HepG2 (cell line): Measurements from ENCODE around the gene NUP93. TPM values are rescaled to one million over a fixed set of nuclear protein-coding genes. Genes with fewer than 3 reads are reported as not detected.

Experiments
- ETV6 ChIP-seq: sonication (generic); formaldehyde crosslinking; conservative IDR thresholded peaks from 2 replicates; pipeline ENCODE4 v1.4.0; 2020; ENCODE audit warnings: missing genetic modification reagents
- HOXA3 ChIP-seq: sonication (generic); formaldehyde crosslinking; IDR thresholded peaks from 2 replicates; pipeline ENCODE4 v1.5.0; 2020; ENCODE audit warnings: missing genetic modification reagents
- IKZF4 ChIP-seq: sonication (generic); formaldehyde crosslinking; IDR thresholded peaks from 2 replicates; pipeline ENCODE4 v1.5.1; 2020; ENCODE audit warnings: borderline replicate concordance, mild to moderate bottlenecking, low read depth, missing genetic modification reagents; ENCODE audit errors: not compliant biosample characterization
- KAT8 ChIP-seq: IDR thresholded peaks from 2 replicates; pipeline ENCODE4 v1.6.1; 2016; ENCODE audit warnings: missing genetic modification reagents, missing compliant biosample characterization
- KMT2A ChIP-seq: sonication (generic); formaldehyde crosslinking; IDR thresholded peaks from 2 replicates; pipeline ENCODE4 v1.4.0; 2020; ENCODE audit warnings: missing genetic modification reagents
- NRL ChIP-seq: sonication (generic); formaldehyde crosslinking; IDR thresholded peaks from 2 replicates; pipeline ENCODE4 v1.5.0; 2020; ENCODE audit warnings: missing genetic modification reagents, mild to moderate bottlenecking, moderate library complexity, borderline replicate concordance
- PAF1 ChIP-seq: IDR thresholded peaks from 2 replicates; pipeline ENCODE4 v1.6.1; 2016; ENCODE audit warnings: missing genetic modification reagents, missing compliant biosample characterization
- PPARG ChIP-seq: conservative IDR thresholded peaks from 2 replicates; pipeline ENCODE4 v1.6.1; 2016; ENCODE audit warnings: missing biosample characterization, missing genetic modification reagents
- RCOR2 ChIP-seq: IDR thresholded peaks from 2 replicates; pipeline ENCODE4 v1.6.1; 2016; ENCODE audit warnings: missing biosample characterization, missing genetic modification reagents
- SP1 ChIP-seq, 2 experiments: fragments of 450-650 bp in 1 of 2; sonication (generic) in 1 of 2; formaldehyde crosslinking in 1 of 2; IDR thresholded peaks; 2 replicates each; pipeline versions ENCODE4 v1.4.0 to v1.6.1; 2016 to 2020; ENCODE audit warnings: missing genetic modification reagents in 1 of 2
- ZBTB7A ChIP-seq: sonication (generic); formaldehyde crosslinking; IDR thresholded peaks from 2 replicates; pipeline ENCODE4 v1.8.0; 2022; ENCODE audit warnings: mild to moderate bottlenecking, missing genetic modification reagents
- ZKSCAN5 ChIP-seq: sonication (generic); formaldehyde crosslinking; IDR thresholded peaks from 2 replicates; pipeline ENCODE4 v1.5.1; 2020; ENCODE audit warnings: mild to moderate bottlenecking, missing genetic modification reagents
- ZNF138 ChIP-seq: sonication (generic); formaldehyde crosslinking; IDR thresholded peaks from 2 replicates; pipeline ENCODE4 v1.5.0; 2020; ENCODE audit warnings: mild to moderate bottlenecking, low read depth, missing genetic modification reagents
- ZNF263 ChIP-seq: sonication (generic); formaldehyde crosslinking; IDR thresholded peaks from 2 replicates; pipeline ENCODE4 v1.4.0; 2020; ENCODE audit warnings: missing genetic modification reagents
- ZNF335 ChIP-seq: sonication (generic); formaldehyde crosslinking; IDR thresholded peaks from 2 replicates; pipeline ENCODE4 v1.4.0; 2020; ENCODE audit warnings: missing genetic modification reagents
- ZNF343 ChIP-seq: sonication (generic); formaldehyde crosslinking; IDR thresholded peaks from 2 replicates; pipeline ENCODE4 v1.4.0; 2020; ENCODE audit warnings: mild to moderate bottlenecking, missing genetic modification reagents
- ZNF510 ChIP-seq: sonication (generic); formaldehyde crosslinking; IDR thresholded peaks from 2 replicates; pipeline ENCODE4 v1.4.0; 2020; ENCODE audit warnings: low read depth, mild to moderate bottlenecking, missing genetic modification reagents
- polyA plus RNA-seq, 8 experiments: library from polyadenylated mRNA; depleted of rRNA in 3 of 8; stranded (reverse) in 7 of 8; unstranded in 1 of 8; fragments of >200 nt; fragmentation: Illumina TruSeq in 4 of 8; extraction: Trizol in 4 of 8; gene quantifications; 2 replicates each; pipeline versions ENCODE4 v1.2.1 to v1.2.3, GENCODE V29; 2011 to 2016; ENCODE audit warnings: low read depth in 4 of 8, missing spikeins in 1 of 8, mixed read lengths in 1 of 8; ENCODE audit not compliant: insufficient read depth in 1 of 8
- total RNA-seq, 5 experiments: library from RNA; depleted of rRNA; stranded (reverse); fragments of >200 nt; fragmentation: Illumina TruSeq; extraction: Trizol; gene quantifications; 2 replicates each; pipeline ENCODE4 v1.2.3, GENCODE V29; 2016; ENCODE audit warnings: low read depth in 1 of 5
- TF ChIP-seq, protein P1 (sequence below): sonication (generic); IDR thresholded peaks from 2 replicates; pipeline ENCODE4 v1.6.1; 2016; ENCODE audit warnings: low read depth, borderline replicate concordance
- TF ChIP-seq, protein P2 (sequence below): sonication (generic); formaldehyde crosslinking; IDR thresholded peaks from 2 replicates; pipeline ENCODE4 v1.4.0; 2020; ENCODE audit warnings: mild to moderate bottlenecking, missing genetic modification reagents
- TF ChIP-seq, protein P3 (sequence below): IDR thresholded peaks from 2 replicates; pipeline ENCODE4 v1.6.1; 2016; ENCODE audit warnings: missing compliant biosample characterization, missing genetic modification reagents, borderline replicate concordance
- TF ChIP-seq, protein P4 (sequence below): IDR thresholded peaks from 2 replicates; pipeline ENCODE4 v1.6.1; 2018; ENCODE audit warnings: missing genetic modification reagents
- TF ChIP-seq, protein P5 (sequence below): sonication (generic); formaldehyde crosslinking; IDR thresholded peaks from 2 replicates; pipeline ENCODE4 v1.4.0; 2020; ENCODE audit warnings: mild to moderate bottlenecking, missing genetic modification reagents, borderline replicate concordance

NUP93 gene
- total and polyA plus RNA-seq, 2 of the 13 experiments (the other 11 are each of a cell fraction or from before 2014, with no cell fraction given), result 58.5 to 140 TPM

DNA sequence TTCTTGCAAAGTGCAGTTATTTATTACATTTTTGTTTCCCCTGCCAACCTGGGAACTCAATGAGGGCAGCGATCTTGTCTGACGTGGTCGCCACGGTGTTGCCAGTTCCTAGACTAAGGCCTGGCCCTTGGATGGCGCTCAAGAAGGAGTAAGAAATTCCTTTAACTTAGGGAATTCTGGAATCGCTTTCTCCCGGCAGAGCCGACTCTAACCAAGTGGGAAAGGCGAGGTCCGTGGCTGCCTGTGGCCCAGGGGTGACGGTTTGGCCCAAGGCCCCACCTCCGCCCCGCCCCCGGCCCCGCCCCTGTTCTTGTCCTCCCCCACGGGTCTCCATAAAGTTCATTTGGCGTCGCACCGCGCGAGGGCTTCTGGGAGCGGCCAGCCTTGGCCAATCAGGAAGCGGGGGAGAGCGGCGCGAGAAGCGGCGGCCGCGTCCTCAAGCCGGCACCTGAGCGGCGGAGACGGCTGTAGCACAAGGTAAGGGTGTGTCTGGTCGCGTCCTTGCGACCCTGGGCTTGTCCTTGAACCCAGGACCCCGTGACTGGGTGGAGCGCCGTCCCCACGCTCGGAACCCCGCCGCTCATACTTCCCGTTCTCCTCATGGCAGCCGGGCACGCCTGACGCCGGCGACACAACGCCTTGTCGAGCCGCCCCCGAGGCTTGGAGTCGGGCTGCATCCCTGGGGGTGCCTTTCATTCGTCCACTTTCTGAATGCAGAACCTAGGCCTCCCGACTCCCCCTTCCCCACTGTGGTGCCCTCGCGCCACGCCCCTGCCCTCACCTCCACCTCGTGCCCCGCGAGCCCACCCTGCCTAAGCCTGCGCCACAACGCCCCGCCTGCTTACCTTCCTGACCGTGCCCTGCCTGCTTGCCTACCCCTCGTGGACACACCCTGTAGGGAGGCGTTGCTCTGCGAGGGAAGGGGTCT lies at the start of gene NUP93 (continued):
- peak; percentile 93 for TF ChIP-seq KAT8
- TF ChIP-seq, protein P1, sequence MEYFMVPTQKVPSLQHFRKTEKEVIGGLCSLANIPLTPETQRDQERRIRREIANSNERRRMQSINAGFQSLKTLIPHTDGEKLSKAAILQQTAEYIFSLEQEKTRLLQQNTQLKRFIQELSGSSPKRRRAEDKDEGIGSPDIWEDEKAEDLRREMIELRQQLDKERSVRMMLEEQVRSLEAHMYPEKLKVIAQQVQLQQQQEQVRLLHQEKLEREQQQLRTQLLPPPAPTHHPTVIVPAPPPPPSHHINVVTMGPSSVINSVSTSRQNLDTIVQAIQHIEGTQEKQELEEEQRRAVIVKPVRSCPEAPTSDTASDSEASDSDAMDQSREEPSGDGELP, result peak; percentile 40; the same call in 1 of the 2 replicates
- TF ChIP-seq ZNF263 (CRISPR knock-in tag), result peak; percentile 39; the same call in 1 of the 2 replicates
- 0 out of 2 replicates have a peak, but pooled peaks have one; percentile 71 for TF ChIP-seq ETV6 (CRISPR knock-in tag)
- TF ChIP-seq ZNF510 (CRISPR knock-in tag), result no peak
- TF ChIP-seq ZNF335 (CRISPR knock-in tag), result peak; percentile 78; the same call in 1 of the 2 replicates
- TF ChIP-seq, protein P2, sequence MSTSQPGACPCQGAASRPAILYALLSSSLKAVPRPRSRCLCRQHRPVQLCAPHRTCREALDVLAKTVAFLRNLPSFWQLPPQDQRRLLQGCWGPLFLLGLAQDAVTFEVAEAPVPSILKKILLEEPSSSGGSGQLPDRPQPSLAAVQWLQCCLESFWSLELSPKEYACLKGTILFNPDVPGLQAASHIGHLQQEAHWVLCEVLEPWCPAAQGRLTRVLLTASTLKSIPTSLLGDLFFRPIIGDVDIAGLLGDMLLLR, result peak; percentile 68
- TF ChIP-seq PPARG (CRISPR knock-in tag), result peak; percentile 30; the same call in 1 of the 2 replicates
- TF ChIP-seq ZNF138 (CRISPR knock-in tag), result no peak
- TF ChIP-seq SP1 (IDR thresholded peaks at IDR 0.05), result no peak
- peak; percentile 99 for TF ChIP-seq SP1 (CRISPR knock-in tag; IDR thresholded peaks at IDR 0.05)
- TF ChIP-seq, protein P3, sequence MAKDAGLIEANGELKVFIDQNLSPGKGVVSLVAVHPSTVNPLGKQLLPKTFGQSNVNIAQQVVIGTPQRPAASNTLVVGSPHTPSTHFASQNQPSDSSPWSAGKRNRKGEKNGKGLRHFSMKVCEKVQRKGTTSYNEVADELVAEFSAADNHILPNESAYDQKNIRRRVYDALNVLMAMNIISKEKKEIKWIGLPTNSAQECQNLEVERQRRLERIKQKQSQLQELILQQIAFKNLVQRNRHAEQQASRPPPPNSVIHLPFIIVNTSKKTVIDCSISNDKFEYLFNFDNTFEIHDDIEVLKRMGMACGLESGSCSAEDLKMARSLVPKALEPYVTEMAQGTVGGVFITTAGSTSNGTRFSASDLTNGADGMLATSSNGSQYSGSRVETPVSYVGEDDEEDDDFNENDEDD (CRISPR knock-in tag), result peak; percentile 95
- TF ChIP-seq, protein P4, sequence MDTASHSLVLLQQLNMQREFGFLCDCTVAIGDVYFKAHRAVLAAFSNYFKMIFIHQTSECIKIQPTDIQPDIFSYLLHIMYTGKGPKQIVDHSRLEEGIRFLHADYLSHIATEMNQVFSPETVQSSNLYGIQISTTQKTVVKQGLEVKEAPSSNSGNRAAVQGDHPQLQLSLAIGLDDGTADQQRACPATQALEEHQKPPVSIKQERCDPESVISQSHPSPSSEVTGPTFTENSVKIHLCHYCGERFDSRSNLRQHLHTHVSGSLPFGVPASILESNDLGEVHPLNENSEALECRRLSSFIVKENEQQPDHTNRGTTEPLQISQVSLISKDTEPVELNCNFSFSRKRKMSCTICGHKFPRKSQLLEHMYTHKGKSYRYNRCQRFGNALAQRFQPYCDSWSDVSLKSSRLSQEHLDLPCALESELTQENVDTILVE (CRISPR knock-in tag), result 0 out of 2 replicates have a peak, but pooled peaks have one; percentile 35
- no peak for TF ChIP-seq RCOR2 (CRISPR knock-in tag)
- TF ChIP-seq ZBTB7A (CRISPR knock-in tag), result peak; percentile 88
- TF ChIP-seq ZNF343 (CRISPR knock-in tag), result peak; percentile 81
- TF ChIP-seq KMT2A, result peak; percentile 96
- TF ChIP-seq, protein P5, sequence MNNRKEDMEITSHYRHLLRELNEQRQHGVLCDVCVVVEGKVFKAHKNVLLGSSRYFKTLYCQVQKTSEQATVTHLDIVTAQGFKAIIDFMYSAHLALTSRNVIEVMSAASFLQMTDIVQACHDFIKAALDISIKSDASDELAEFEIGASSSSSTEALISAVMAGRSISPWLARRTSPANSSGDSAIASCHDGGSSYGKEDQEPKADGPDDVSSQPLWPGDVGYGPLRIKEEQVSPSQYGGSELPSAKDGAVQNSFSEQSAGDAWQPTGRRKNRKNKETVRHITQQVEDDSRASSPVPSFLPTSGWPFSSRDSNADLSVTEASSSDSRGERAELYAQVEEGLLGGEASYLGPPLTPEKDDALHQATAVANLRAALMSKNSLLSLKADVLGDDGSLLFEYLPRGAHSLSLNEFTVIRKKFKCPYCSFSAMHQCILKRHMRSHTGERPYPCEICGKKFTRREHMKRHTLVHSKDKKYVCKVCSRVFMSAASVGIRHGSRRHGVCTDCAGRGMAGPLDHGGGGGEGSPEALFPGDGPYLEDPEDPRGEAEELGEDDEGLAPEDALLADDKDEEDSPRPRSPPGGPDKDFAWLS (CRISPR knock-in tag), result no peak
- peak; percentile 57 for TF ChIP-seq IKZF4 (CRISPR knock-in tag)
- TF ChIP-seq HOXA3, result peak; percentile 85; the same call in 1 of the 2 replicates
- peak; percentile 88; the same call in 1 of the 2 replicates for TF ChIP-seq NRL (CRISPR knock-in tag)
- TF ChIP-seq PAF1 (CRISPR knock-in tag), result no peak
- 0 out of 2 replicates have a peak, but pooled peaks have one; percentile 26 for TF ChIP-seq ZKSCAN5 (CRISPR knock-in tag)
